GM12878 (cell line): ENCODE measurements around the gene ISOC2. TPM values are rescaled to one million over a fixed set of nuclear protein-coding genes. Genes with fewer than 3 reads are reported as not detected.
A peak's percentile ranks its signal among the peaks of the same experiment; 100 is the strongest.

ENCODE experiments used
- ATF7 ChIP-seq: fragments of 450-650 bp; IDR thresholded peaks from 2 replicates; pipeline ENCODE4 v1.6.1; 2016; ENCODE audit warnings: low read depth, mild to moderate bottlenecking
- BACH1 ChIP-seq: fragments of 450-650 bp; IDR thresholded peaks from 2 replicates; pipeline ENCODE4 v1.6.1; 2017; ENCODE audit warnings: mild to moderate bottlenecking, borderline replicate concordance
- CHD4 ChIP-seq: fragments of 200-600 bp; sonication (generic); IDR thresholded peaks from 2 replicates; pipeline ENCODE4 v1.6.1; 2016; ENCODE audit warnings: mild to moderate bottlenecking
- IKZF1 ChIP-seq: fragments of 450-650 bp; conservative IDR thresholded peaks from 2 replicates; pipeline ENCODE4 v1.6.1; 2017; ENCODE audit warnings: antibody characterized with exemption, mild to moderate bottlenecking
- KLF5 ChIP-seq: fragments of 450-650 bp; IDR thresholded peaks from 2 replicates; pipeline ENCODE4 v1.6.1; 2014; ENCODE audit warnings: mild to moderate bottlenecking; ENCODE audit not compliant: partially characterized antibody
- RUNX3 ChIP-seq: IDR thresholded peaks from 2 replicates; pipeline ENCODE4 v1.6.1; 2012; ENCODE audit warnings: low read length, inconsistent platforms
- SIN3A ChIP-seq: IDR thresholded peaks from 2 replicates; pipeline ENCODE4 v1.6.1; 2012; ENCODE audit warnings: low read depth, low read length, improper control_type of control experiment
- SIX5 ChIP-seq: IDR thresholded peaks from 2 replicates; pipeline ENCODE4 v1.6.1; 2011; ENCODE audit warnings: mild to moderate bottlenecking, low read depth, low read length, moderate library complexity; ENCODE audit not compliant: severe bottlenecking
- ZBED1 ChIP-seq: IDR thresholded peaks from 2 replicates; pipeline ENCODE4 v1.6.1; 2016; ENCODE audit warnings: borderline replicate concordance
- polyA plus RNA-seq, 11 experiments: library from polyadenylated mRNA; depleted of rRNA in 4 of 11; unstranded in 6 of 11; stranded (reverse) in 5 of 11; fragments of >200 nt; fragmentation: Nextera tagmentation in 4 of 11; fragmentation: Illumina TruSeq in 1 of 11; extraction: Ambion mirVana in 4 of 11; extraction: Trizol in 1 of 11; gene quantifications; 1 replicate in 1 of 11; 2 replicates in 10 of 11; pipeline versions ENCODE4 v1.2.1 to v1.2.3, GENCODE V29; 2011 to 2016; ENCODE audit warnings: inconsistent platforms in 2 of 11, missing spikeins in 2 of 11, low read depth in 1 of 11
- total RNA-seq, 4 experiments: library from RNA; depleted of rRNA in 3 of 4; stranded (reverse); fragments of >200 nt in 3 of 4; fragmentation: Illumina TruSeq in 1 of 4; extraction: Trizol in 1 of 4; gene quantifications; 2 replicates each; pipeline versions ENCODE4 v1.2.1 to v1.2.3, GENCODE V29; 2013 to 2021
- TF ChIP-seq, protein P1 (sequence below): fragments of 150-350 bp; IDR thresholded peaks from 2 replicates; pipeline ENCODE4 v1.6.1; 2014; ENCODE audit warnings: mild to moderate bottlenecking, low read depth, low read length
- TF ChIP-seq, protein P2 (sequence below): IDR thresholded peaks from 2 replicates; pipeline ENCODE4 v1.6.1; 2011; ENCODE audit warnings: low read depth, mild to moderate bottlenecking, low read length, moderate library complexity, borderline replicate concordance; ENCODE audit errors: extremely low read depth
- TF ChIP-seq, protein P3 (sequence below): fragments of 450-650 bp; IDR thresholded peaks from 2 replicates; pipeline ENCODE4 v1.6.1; 2017; ENCODE audit warnings: low read depth, mild to moderate bottlenecking, moderate library complexity

Gene ISOC2
- total and polyA plus RNA-seq, 10 of the 15 experiments (the other 5 are each of a cell fraction or from before 2014, with no cell fraction given) = 0.72 to 238 (median 56.9) TPM

DNA sequence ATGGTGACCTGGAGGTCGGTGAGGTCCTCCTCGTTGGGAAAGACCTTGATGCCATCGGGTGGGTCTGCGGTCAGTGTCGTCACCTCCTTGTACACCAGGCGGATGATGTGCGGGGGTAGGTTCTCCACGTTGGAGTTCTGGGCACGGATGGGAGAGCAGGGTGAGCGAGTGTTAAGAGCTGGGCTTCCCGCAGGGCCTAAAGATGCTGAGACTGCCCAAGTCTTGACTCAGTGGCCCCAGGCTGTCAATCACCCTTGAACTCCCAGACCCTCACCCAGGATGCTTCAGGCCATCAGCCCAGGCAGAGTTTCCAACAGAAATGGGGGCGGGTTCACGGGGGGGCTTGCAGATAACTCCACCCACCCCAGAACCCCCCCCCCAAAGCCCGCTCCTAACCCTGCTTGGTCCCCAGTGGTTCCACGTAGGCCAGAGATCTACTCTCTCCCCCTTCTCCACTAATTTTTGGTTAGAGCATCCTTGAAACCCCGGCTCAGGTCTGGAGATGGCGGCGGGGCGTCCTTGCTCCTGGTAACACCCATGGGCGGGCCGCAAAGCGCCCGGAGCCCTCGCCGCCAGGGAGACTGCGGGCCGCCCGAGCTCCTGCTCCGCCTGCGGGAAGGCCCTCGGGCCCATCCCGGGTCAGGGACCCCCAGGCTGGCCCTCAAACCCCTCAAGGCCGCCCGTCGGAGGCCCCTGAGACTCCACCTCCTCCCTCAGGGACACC is 54.5 kb downstream of the ISOC2 start (continued):
- no peak for TF ChIP-seq KLF5
- TF ChIP-seq RUNX3 = peak; percentile 66
- peak; percentile 43 for TF ChIP-seq ATF7
- TF ChIP-seq, protein P1, sequence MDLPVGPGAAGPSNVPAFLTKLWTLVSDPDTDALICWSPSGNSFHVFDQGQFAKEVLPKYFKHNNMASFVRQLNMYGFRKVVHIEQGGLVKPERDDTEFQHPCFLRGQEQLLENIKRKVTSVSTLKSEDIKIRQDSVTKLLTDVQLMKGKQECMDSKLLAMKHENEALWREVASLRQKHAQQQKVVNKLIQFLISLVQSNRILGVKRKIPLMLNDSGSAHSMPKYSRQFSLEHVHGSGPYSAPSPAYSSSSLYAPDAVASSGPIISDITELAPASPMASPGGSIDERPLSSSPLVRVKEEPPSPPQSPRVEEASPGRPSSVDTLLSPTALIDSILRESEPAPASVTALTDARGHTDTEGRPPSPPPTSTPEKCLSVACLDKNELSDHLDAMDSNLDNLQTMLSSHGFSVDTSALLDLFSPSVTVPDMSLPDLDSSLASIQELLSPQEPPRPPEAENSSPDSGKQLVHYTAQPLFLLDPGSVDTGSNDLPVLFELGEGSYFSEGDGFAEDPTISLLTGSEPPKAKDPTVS = no peak
- no peak for TF ChIP-seq ZBED1
- no peak for TF ChIP-seq CHD4
- 0 out of 2 replicates have a peak, but pooled peaks have one; percentile 64 for TF ChIP-seq SIN3A
- no peak for TF ChIP-seq SIX5
- TF ChIP-seq BACH1 = no peak
- TF ChIP-seq IKZF1 = no peak
- TF ChIP-seq, protein P2, sequence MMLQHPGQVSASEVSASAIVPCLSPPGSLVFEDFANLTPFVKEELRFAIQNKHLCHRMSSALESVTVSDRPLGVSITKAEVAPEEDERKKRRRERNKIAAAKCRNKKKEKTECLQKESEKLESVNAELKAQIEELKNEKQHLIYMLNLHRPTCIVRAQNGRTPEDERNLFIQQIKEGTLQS = no peak
- TF ChIP-seq, protein P3, sequence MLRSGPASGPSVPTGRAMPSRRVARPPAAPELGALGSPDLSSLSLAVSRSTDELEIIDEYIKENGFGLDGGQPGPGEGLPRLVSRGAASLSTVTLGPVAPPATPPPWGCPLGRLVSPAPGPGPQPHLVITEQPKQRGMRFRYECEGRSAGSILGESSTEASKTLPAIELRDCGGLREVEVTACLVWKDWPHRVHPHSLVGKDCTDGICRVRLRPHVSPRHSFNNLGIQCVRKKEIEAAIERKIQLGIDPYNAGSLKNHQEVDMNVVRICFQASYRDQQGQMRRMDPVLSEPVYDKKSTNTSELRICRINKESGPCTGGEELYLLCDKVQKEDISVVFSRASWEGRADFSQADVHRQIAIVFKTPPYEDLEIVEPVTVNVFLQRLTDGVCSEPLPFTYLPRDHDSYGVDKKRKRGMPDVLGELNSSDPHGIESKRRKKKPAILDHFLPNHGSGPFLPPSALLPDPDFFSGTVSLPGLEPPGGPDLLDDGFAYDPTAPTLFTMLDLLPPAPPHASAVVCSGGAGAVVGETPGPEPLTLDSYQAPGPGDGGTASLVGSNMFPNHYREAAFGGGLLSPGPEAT = no peak
